GM21529 (cell line): ENCODE data around the gene ARRB1.

Experiments
- ATAC-seq: cut with Tn5 transposase; IDR thresholded peaks from one replicate; pipeline ENCODE4 v1.9.1; 2021; ENCODE audit not compliant: unreplicated experiment

The ARRB1 gene

DNA sequence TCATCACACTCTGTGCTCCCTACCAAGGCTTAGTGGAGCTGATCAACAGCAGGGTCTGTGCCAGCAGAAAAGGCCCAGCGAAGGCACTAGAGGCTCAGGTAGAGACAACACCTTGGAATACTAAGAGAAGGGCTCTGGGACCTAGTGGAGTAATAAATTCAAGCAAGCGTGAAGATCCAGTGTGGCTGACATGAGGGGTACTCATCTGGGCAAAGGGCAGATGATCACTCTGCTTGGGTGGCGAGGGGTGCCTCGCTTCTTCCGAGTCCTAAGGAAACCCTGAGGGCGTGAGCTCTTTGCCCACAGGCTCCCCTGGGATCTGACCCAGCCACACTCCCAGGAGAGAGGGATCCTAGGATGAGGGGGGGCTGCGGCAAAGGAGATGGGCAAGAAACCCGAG, 114.4 kb downstream of the ARRB1 start:
- no peak for ATAC-seq

DNA sequence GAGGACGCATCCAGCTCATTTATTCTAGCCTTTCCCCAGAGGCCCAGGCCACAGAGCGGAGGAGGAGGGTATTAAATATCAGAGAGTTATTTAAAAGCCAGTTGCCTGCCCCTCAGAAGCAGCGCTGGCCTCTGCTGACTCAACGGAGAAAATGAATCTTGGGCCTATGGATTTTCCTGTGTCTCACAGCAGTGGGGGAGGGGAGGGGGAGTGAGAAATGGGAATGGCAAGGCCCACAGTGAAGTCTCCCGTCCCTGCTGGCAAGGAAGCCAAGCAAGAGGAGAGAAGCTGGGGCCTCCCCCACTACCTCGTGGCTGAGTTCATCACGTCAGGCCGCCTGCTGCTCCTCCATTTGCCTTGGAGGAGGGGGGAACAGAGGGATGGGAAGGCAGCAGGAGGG, 115.4 kb downstream of the ARRB1 start:
- ATAC-seq, result no peak

DNA sequence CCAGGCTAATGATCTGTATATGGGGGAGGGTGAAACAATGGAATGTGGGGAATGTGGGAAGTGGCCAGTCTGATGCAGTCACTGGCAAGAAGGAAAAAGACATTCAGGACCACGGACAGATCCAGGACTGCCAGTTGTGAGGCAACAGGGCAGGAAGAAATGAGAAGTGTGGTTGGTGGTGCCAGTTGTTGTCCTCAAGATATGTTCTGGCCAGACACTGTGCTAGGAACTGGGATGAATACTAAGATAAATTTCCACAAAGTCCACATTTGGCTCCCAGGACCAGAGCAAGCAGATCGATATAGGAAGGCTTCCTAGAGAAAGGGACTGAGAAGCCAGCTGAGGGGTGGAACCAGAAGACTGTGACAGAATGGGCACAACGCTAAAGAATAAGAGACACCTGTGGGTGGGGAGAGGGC, 117.7 kb downstream of the ARRB1 start:
- ATAC-seq, result no peak

DNA sequence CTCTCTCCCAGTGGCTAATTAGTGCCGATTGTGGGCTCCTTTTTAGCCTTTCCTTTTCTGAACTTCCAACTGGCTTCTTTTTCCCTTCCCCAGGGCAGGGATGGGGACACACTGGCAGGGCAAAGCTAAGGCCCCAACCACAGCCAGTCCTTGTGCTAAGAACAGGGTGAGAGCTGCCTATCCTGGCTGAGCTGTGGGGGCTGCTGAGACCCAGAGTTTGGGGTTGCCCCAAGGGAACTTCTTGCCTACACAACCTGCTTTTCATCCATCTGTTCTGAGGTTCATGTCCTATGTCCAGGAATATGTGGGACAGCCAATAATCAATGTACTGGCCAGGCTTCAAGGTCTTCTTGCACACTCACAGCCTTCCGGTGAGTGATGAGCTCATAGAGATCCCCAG, 120.8 kb downstream of the ARRB1 start:
- no peak for ATAC-seq

DNA sequence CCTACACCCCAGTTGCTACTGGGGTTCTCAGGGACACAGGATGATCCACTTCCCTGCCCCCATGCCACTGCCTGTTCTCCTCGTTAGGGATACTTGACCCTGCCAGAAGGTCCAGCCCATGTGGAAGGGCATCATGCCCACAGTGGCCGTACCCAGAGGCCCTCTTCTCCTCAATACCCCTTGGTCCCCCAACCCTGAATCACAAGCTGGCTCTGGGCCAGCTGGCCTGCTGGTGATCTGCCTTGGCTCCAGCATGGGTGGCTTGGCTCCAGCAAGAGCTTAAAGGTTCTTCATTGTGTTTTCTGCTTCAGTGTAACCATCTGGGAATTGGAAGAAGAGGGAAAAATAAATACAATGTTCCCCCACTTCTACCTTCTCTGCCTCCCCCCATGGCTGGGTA, 122.0 kb downstream of the ARRB1 start:
- no peak for ATAC-seq

DNA sequence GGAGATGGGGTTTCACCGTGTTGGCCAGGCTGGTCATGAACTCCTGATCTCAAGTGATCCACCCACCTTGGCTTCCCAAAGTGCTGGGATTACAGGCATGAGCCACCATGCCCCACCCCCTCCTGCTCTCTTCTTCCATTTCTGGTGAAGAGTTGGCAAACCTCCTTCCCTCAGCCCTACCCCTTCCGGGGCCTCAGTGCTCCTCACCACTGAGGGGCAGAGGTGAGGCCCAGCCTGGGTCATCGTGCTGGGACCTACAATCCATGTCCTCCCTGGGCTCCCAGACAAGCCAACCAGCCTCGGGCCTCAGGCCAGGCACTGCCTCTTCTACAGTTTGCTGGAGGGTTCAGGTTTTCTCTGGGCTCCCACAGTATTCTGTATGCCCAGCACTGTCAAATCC, 125.7 kb downstream of the ARRB1 start:
- no peak for ATAC-seq

DNA sequence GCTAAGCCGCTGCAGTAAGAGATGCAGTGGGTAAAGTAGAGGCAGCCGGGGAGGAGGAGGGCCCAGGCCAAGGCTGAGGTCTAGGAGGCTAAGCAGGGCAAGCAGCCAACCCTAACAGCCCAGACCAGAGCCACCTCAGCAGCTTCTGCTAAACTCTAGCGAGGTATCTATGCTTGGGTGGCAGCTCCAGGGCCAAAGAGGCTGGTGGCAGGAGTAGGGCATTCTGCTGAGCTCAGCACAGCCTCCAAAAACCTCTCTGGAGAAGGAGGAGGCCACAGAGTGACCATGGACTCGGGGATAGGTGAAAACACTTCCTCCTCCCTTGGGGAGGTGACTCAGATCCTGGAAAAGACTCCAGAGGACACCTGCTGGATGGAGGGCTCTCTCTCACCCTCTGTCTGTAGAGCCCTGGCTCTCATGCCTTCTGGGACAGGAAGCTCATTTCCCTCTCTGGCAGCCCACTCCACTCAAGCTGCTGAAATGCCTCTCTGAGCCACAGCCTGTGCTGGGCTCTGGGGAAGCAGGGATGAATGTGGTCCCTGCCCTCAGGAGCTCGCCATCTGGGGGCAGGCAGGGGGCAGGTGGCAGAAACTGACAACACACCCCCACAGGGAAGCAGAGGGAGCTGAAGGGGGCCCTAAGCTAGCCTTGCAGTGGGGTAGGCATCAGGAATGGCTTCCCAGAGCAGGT, 127.4 kb downstream of the ARRB1 start:
- ATAC-seq, result no peak

DNA sequence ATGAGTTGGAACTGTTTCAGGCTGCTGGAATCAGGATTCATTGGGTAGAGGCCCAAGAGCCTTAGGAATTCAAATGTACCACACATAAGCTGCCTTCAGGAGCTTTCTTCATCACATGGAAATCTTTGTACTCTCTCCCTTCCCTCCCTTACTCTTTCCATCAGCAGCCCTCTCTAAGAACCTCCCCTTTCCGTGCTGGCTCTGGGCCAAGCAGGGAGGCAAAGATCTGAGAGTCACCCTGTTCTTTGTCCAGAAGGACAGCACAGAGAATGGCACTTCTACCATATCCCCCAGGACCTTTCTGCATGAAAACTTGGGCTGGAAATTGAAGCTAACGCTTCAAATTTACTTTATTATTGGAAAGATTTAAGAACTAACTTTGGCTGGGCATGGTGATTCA, 131.6 kb downstream of the ARRB1 start:
- ATAC-seq, result no peak

DNA sequence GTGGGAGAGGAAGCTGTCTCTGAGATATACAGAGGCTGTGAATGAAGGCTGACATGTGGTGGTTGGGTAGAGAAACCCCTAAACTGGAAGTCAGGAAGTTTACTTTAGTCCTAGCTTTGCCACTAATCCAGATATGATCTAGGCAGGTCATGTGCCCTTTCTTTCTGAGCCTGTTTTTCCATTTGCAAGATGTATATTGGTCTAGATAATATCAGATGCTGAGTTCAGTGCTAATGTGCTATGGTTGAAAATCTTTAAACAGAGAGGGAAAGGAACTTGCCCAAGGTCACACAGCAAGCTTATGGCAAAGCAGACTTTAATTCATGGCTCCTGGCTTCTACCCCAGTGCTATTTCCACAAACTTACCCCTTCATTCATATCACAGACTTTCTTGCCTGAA, 136.6 kb downstream of the ARRB1 start:
- no peak for ATAC-seq

DNA sequence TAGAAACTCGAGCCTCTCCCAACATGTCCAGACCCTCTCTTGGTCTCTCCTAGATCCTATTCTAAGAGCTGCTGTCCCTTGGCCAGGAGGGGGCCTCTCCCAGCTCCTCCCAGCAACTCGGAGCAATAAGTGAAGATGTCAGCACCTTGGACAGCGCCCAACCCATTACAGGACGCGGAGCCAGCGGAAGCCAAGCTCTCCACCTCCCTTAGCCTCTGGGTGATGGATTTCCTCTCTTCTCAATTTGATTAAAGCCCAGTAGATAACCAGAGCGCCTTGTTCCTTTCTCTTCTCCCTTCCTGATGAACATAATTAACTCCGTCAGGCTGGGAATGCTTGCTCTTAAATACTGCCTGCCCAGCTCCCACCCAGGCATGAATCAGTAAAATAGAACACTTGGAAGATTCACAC, 137.0 kb downstream of the ARRB1 start:
- no peak for ATAC-seq
